GM10266 (cell line): Measurements from ENCODE around the gene IMMP1L.

ENCODE experiments used
- DNase-seq: peaks from one replicate; pipeline ENCODE4 v3.0.0; 2012; ENCODE audit errors: extremely low spot score
- TF ChIP-seq, protein P1 (sequence below): IDR thresholded peaks from 2 replicates; pipeline ENCODE4 v1.5.1; 2012; ENCODE audit warnings: mild to moderate bottlenecking, low read depth; ENCODE audit not compliant: control insufficient read depth, insufficient read depth; ENCODE audit errors: missing control alignments

Gene IMMP1L

GRCh38 chr11:31419669-31420068, 89.8 kb downstream of the IMMP1L start:
- no peak for DNase-seq
- TF ChIP-seq, protein P1, sequence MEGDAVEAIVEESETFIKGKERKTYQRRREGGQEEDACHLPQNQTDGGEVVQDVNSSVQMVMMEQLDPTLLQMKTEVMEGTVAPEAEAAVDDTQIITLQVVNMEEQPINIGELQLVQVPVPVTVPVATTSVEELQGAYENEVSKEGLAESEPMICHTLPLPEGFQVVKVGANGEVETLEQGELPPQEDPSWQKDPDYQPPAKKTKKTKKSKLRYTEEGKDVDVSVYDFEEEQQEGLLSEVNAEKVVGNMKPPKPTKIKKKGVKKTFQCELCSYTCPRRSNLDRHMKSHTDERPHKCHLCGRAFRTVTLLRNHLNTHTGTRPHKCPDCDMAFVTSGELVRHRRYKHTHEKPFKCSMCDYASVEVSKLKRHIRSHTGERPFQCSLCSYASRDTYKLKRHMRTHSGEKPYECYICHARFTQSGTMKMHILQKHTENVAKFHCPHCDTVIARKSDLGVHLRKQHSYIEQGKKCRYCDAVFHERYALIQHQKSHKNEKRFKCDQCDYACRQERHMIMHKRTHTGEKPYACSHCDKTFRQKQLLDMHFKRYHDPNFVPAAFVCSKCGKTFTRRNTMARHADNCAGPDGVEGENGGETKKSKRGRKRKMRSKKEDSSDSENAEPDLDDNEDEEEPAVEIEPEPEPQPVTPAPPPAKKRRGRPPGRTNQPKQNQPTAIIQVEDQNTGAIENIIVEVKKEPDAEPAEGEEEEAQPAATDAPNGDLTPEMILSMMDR: no peak

DNA sequence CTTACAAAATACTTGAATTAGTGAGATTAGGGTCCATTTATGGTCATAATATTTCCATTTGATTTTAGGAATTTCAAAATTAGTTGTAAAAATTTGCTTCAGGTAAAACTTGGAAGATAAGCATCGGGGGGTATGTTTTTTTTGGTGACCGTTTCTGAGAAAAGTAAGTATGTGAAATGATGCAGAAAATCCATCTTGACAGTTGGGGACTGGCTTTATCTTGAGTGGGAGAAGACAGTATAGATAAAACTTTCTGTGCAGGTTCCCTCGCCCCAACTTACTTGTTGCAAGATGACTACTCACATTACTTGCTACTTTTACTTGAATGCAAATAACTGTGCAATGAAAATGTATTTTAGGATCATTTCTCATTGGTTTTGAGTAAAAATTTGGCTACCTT, 90.3 kb downstream of the IMMP1L start:
- TF ChIP-seq, protein P1: no peak
- no peak for DNase-seq

DNA sequence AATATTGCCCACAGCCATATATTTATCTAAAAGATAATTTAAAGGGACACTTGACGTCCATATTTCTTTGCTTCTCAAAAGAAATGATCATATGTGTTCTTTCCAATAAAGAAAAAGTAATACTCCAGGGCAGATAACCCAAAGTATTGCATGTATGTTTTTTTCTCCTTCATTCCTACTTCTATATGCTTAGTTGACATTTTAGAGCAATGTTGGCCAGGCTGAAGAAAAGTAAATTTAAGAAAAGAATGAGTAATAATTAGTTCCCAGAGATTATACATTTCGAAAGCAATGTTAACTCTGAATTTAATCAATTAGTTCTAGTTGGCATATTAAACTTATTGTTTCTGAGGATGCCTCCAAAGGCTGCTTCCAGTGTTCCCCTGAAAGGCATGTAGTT, 91.6 kb downstream of the IMMP1L start:
- TF ChIP-seq, protein P1: no peak

DNA sequence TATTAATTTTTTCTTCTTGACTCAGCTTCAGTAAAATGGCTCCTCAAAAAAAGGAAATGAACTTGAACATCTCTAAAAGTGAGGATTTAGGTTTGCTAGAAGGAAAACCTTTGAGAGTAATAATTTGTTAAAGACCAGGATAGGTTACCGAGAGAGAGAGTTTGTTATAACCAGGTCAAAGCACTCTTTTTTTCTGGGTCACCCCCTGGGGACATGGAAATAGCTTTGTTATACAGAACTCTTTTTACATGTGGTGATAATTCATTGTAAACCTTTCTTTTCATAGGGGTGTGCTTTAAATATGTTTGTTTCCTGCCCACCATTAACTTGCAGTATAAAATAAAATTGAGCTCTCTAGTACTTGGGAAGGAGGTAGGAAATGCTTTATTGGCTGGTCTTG, 92.1 kb downstream of the IMMP1L start:
- no peak for DNase-seq

More for the DNA sequence above, 91.6 kb downstream of the IMMP1L start:
- no peak for DNase-seq

GRCh38 chr11:31415435-31415834, 94.0 kb downstream of the IMMP1L start:
- no peak for DNase-seq
- TF ChIP-seq, protein P1: no peak

More for the DNA sequence above, 92.1 kb downstream of the IMMP1L start:
- TF ChIP-seq, protein P1: no peak

GRCh38 chr11:31414338-31414737, 95.1 kb downstream of the IMMP1L start:
- TF ChIP-seq, protein P1: no peak
- DNase-seq: no peak

DNA sequence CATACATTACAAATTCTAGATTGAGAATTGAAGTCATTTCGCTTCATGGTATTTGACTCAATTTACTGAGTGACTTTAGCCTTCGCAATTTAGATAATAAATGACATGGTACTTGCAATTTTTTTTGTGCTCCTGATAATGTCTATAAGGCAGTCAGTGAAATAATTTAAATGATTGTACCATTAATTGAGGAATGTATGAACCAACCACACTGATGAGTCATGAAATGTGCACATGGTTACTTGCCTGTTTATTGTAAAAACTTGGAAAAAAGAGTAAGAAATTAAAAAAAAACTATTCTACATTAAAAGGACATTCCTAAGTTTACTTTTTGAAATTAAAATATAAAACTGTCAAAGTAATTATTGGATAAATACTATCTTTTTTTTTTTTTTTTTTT, 96.5 kb downstream of the IMMP1L start:
- TF ChIP-seq, protein P1: no peak
- DNase-seq: no peak
